Right atrium auricular region (tissue), 2 donors: ENCODE measurements around the gene PRKAG2. TPM values are rescaled to one million over a fixed set of nuclear protein-coding genes. Genes with fewer than 3 reads are reported as not detected.

ENCODE experiments used
- DNase-seq: peaks from one replicate; pipeline ENCODE4 v3.0.0-alpha.2; 2019; ENCODE audit warnings: low spot score
- H3K27ac ChIP-seq, 2 donors: fragments of 200-600 bp; sonication (generic); 1 replicate in 1 of 2; 2 replicates in 1 of 2; pipeline ENCODE4 v1.5.1; 2016 to 2019
- H3K27me3 ChIP-seq, 2 donors: fragments of 200-600 bp; sonication (generic); one replicate each; pipeline versions ENCODE4 v1.5.1 to v1.6.0; 2017 to 2019
- H3K36me3 ChIP-seq: fragments of 200-600 bp; sonication (generic); one replicate; pipeline ENCODE4 v1.5.1; 2016
- H3K4me1 ChIP-seq, 2 donors: fragments of 200-600 bp; sonication (generic); one replicate each; pipeline versions ENCODE4 v1.5.1 to v1.6.0; 2017 to 2019
- H3K4me3 ChIP-seq, 2 donors: fragments of 200-600 bp; sonication (generic); 1 replicate in 1 of 2; 2 replicates in 1 of 2; pipeline ENCODE4 v1.5.1; 2017 to 2019; ENCODE audit warnings: mild to moderate bottlenecking in 1 of 2, moderate library complexity in 1 of 2
- H3K9me3 ChIP-seq, 2 donors: fragments of 200-600 bp; sonication (generic); one replicate each; pipeline ENCODE4 v1.5.1; 2019
- CTCF ChIP-seq, 2 donors: fragments of 200-600 bp; sonication (generic); IDR thresholded peaks; one replicate each; pipeline ENCODE4 v1.5.1; 2019; ENCODE audit warnings: antibody characterized with exemption in 2 of 2
- total RNA-seq, 2 donors: library from RNA; depleted of rRNA; stranded (reverse); fragments of >200 nt; gene quantifications; one replicate each; pipeline ENCODE4 v1.1.0, GENCODE V29; 2016

Gene PRKAG2
- total RNA-seq, 2 donors from 2014 or later = 133 to 177 TPM

GRCh38 chr7:151710121-151710640, 166.7 kb downstream of the PRKAG2 start:
- H3K36me3 ChIP-seq = peaks cover 24% of the 10 kb centered on the region
- no peaks in the 10 kb centered on the region for H3K9me3 ChIP-seq
- DNase-seq = no peak
- no peaks in the 10 kb centered on the region for H3K27me3 ChIP-seq
- H3K4me1 ChIP-seq = peaks cover 0 to 64% of the 10 kb centered on the region in 2 donors
- no peak for TF ChIP-seq CTCF (IDR thresholded peaks at IDR 0.05)
- H3K27ac ChIP-seq = peak overlapping the region; percentile 78 to 87
- H3K4me3 ChIP-seq = no peak overlapping the region

GRCh38 chr7:151709141-151710038, 167.5 kb downstream of the PRKAG2 start:
- Histone ChIP-seq H3K36me3 (peaks cover 24% of the 10 kb centered on the region), H3K4me1 (peaks cover 0 to 71% of the 10 kb centered on the region in 2 donors), H3K9me3 (no peaks in the 10 kb centered on the region), H3K27me3 (no peaks in the 10 kb centered on the region), H3K27ac (peak overlapping the region; percentile 78 to 87), H3K4me3 (no peak overlapping the region)
- DNase-seq = no peak
- TF ChIP-seq CTCF (IDR thresholded peaks at IDR 0.05) = no peak

- H3K27ac ChIP-seq = peak overlapping the region; percentile 58 to 87
- no peaks in the 10 kb centered on the region for H3K27me3 ChIP-seq
- DNase-seq = no peak
- H3K9me3 ChIP-seq = no peaks in the 10 kb centered on the region
- H3K4me3 ChIP-seq = no peak overlapping the region
- peaks cover 0 to 64% of the 10 kb centered on the region in 2 donors for H3K4me1 ChIP-seq
- no peak for TF ChIP-seq CTCF (IDR thresholded peaks at IDR 0.05)
- H3K36me3 ChIP-seq = peaks cover 24% of the 10 kb centered on the region
Observed at GRCh38 chr7:151708610-151709009, 168.3 kb downstream of the PRKAG2 start.

GRCh38 chr7:151707757-151708156, 169.2 kb downstream of the PRKAG2 start:
- H3K4me3 ChIP-seq = no peak overlapping the region
- H3K4me1 ChIP-seq = peaks cover 0 to 57% of the 10 kb centered on the region in 2 donors
- peak overlapping the region; percentile 58 to 87 for H3K27ac ChIP-seq
- no peaks in the 10 kb centered on the region for H3K27me3 ChIP-seq
- peaks cover 25% of the 10 kb centered on the region for H3K36me3 ChIP-seq
- H3K9me3 ChIP-seq = no peaks in the 10 kb centered on the region
- TF ChIP-seq CTCF (IDR thresholded peaks at IDR 0.05) = no peak
- no peak for DNase-seq

GRCh38 chr7:151707105-151707469, 169.8 kb downstream of the PRKAG2 start:
- Histone ChIP-seq H3K9me3 (no peaks in the 10 kb centered on the region), H3K4me3 (no peak overlapping the region), H3K36me3 (peaks cover 21% of the 10 kb centered on the region), H3K27ac (peak overlapping the region; percentile 58 to 87), H3K4me1 (peaks cover 0 to 51% of the 10 kb centered on the region in 2 donors), H3K27me3 (no peaks in the 10 kb centered on the region)
- no peak for TF ChIP-seq CTCF (IDR thresholded peaks at IDR 0.05)
- DNase-seq = no peak
